ENCODE measurements around the gene SULT1E1. TPM values are rescaled to one million over a fixed set of nuclear protein-coding genes. Genes with fewer than 3 reads are reported as not detected.
A peak's percentile ranks its signal among the peaks of the same experiment; 100 is the strongest.
"Not testable (repeated sequence)": the region's sequence is repeated elsewhere in the genome, so short reads cannot be mapped to it uniquely, and the experiment has no call there.

The SULT1E1 gene
- total RNA-seq, 1 experiment from 2014 or later: not detected

DNA sequence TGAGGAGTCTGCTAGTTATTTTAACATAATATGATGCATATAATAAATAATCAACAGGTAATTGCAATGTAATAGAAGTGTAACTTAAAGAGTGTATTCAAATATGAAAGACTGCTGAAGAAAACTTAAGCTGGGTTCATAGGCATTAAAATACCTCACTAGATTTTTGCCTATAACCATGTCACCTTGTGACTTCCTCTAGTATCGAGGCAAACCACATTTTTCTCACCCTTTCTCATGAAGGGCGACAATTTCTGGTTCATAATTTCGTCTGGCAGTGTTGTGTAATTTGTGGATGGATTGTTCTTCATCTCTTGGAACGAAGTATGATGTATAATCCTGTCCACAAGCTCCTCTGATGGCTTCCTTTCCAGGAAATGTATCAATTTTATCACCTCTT lies 16.0 kb downstream of the SULT1E1 start:
- no peak for DNase-seq (ENCODE audit: low spot score)

DNA sequence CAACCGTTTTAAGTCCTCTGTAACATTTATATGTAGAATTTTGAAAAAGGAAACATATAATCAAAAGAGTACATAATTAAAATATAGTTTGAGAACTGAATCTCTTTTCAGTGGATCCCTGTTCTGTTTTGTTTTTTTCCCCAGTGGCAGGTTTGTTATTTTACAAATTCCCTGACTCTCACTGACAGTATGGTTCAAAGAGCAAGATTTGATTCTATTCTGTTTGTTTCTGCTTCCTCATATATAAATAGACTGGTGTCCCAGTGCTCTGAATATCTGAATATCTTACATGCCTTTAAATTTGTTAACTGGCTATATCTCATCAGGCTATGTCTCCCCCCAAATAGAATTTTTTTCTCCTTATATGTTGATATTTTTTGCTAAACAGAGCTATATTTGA lies 16.6 kb downstream of the SULT1E1 start:
- no peak for DNase-seq (ENCODE audit: low spot score)

DNA sequence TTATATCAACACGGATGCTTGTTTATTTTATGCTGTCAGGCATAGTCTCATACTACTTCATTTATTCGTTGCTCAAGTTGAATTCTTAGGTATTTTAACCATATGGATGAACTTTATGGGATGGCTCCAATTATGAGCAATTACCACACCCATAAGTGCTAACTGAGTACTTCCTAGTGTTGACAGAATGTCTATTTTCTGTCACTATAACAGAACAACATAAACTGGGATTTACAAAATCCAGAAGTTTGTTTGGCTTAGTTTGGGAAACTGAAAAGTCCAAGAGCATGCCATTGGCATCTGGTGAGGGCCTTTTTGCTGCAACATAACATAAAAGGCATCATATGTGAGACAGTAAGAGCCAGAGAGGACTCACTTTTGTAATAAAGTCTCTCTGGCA lies 21.0 kb downstream of the SULT1E1 start:
- DNase-seq (ENCODE audit: low spot score): no peak

GRCh38 chr4:69836287-69836686 lies 23.7 kb downstream of the SULT1E1 start:
- no peak for DNase-seq (ENCODE audit: low spot score)

- DNase-seq (ENCODE audit: low spot score): no peak
Observed at GRCh38 chr4:69835766-69836165, 24.2 kb downstream of the SULT1E1 start.

- DNase-seq (ENCODE audit: low spot score): peak; percentile 12
Observed at GRCh38 chr4:69833251-69833650, 26.7 kb downstream of the SULT1E1 start.

GRCh38 chr4:69832326-69833030 lies 27.5 kb downstream of the SULT1E1 start:
- DNase-seq (ENCODE audit: low spot score): peak; percentile 69

GRCh38 chr4:69831646-69832325 lies 28.2 kb downstream of the SULT1E1 start:
- DNase-seq (ENCODE audit: low spot score): peak; percentile 7

DNA sequence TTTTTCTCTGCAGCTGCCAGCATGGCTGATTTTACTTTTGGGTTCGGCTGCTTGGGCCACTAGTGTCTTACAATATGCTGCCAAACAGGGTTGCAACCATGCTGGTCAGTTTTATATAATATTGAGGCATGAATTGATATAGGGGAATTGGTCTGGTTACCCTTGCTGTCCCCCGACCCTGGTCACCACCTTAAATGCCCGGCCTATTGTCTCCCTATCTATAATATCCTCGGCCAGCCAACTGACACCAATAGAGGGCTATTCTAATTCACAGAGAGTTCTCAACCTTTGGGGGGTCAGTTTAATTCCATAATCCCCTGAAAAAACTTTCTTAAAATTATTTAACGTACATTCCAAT lies 28.7 kb downstream of the SULT1E1 start:
- DNase-seq (ENCODE audit: low spot score): no peak

DNA sequence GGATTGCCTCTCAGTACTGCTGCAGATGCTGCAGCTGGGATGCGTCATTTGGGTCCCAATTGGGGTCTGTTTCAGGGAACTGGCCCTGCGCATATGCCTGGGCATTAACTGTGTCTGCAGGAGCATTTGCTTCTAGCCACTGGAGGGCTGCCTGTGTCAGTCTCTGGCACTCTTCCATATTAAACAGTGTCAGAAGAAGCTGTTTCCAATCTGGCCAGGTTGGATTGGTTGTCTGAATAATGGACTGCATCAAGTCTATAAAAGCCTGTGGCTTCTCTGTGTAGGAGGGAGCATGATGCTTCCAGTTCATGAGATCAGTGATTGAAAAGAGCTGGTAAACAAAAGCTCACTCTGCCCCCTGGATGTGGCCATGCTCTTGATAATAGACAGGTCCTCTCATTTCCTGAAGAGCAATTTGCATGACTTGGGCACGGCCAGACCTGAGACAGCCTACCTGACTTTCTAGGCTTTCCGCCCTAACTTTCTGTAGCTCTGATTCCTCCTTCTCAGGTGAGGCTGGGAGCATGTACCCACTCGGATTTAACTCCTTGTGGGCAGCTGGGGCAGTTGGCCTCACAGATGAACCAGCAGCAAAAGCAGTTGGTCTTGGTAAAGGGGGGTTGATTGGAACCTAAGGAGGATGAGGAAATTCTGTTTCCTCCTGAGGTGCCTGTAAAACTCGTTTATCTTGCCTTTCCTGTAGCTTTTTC lies 29.2 kb downstream of the SULT1E1 start:
- DNase-seq (ENCODE audit: low spot score): peak; percentile 89

DNA sequence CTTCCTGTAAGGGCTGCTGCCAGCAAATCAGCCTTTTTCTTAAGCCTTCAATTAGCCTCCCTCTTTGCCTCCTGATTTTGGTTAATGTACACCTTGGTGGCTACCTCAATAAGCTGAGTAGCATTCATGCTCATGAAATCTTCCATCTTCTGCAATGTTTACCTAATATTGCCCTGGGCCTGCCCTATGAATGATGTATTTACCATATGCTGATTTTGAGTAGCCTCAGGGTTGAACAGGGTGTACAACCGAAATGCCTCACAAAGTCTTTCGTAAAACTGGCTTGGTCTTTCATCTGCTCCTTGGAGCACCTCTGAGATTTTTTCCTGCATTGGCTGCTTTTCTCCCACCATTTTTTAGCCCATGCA lies 29.8 kb downstream of the SULT1E1 start:
- DNase-seq (ENCODE audit: low spot score): no peak

DNA sequence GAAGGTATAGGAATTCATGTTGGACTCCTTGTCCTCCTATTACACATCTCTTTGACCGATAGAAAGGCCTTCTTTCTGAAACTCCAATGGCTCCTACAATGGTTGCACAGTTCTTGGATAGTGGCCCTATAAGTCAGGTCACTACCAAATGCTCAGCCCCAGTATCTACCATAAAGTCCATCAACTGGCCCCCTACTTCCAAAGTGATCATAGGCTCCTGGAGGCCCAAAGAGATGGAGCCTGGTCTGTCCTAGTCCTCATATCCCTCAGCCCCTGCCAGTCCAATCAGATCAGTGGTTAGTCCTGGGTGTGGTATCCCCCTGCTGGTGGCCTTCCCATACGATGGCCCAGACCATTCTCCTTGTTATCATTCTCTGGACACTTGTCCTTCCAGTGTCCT lies 30.3 kb downstream of the SULT1E1 start:
- DNase-seq (ENCODE audit: low spot score): no peak

GRCh38 chr4:69828828-69829227 lies 31.1 kb downstream of the SULT1E1 start:
- DNase-seq (ENCODE audit: low spot score): no peak

DNA sequence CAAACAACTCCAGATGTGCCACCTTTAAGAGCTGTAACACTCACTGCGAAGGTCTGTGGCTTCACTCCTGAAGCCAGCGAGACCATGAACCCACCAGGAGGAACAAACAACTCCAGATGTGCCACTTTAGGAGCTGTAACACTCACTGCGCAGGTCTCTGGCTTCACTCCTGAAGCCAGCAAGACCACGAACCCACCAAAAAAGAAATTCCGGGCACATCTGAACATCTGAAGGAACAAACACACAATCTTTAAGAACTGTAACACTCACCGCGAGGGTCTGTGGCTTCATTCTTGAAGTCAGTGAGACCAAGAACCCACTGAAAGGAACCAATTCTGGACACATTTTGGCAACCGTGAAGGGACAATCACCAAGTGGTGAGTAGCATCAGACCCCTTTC lies 34.9 kb downstream of the SULT1E1 start:
- DNase-seq (ENCODE audit: low spot score): not testable (repeated sequence)

DNA sequence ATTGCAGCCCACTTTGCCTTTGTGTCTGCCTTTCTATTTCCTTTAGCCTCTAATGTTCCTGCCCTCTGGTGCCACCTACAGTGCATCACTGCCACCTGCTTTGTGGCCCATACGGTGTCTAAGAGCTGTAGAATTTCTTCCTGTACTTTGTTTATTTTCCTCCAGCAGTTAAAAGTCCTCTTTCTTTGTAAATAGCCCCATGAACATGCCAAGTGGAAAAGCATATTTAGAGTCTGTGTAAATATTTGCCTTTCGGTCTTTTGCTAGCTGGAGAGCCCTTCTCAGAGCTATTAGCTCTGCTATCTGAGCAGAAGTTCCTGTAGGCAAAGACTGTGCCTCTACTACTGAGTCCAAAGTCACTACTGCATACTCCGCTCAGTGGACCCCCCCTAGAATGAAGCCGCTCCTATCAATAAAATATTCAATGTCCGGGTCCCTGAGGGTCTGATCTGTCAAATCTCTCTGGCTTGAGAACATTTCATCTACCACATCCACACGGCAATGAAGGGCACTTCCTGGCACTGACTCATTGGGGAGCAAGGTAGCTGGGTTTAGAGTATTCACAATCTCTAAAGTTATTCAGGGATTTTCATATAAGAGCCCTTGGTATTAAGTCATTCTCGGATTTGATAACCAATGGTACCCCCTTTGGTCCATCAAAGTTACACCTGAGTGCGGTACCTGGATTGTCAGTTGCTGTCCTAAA lies 36.3 kb downstream of the SULT1E1 start:
- DNase-seq (ENCODE audit: low spot score): peak; percentile 83

GRCh38 chr4:69823048-69823447 lies 36.9 kb downstream of the SULT1E1 start:
- no peak for DNase-seq (ENCODE audit: low spot score)

- DNase-seq (ENCODE audit: low spot score): no peak
Observed at GRCh38 chr4:69822198-69822597, 37.7 kb downstream of the SULT1E1 start.

DNA sequence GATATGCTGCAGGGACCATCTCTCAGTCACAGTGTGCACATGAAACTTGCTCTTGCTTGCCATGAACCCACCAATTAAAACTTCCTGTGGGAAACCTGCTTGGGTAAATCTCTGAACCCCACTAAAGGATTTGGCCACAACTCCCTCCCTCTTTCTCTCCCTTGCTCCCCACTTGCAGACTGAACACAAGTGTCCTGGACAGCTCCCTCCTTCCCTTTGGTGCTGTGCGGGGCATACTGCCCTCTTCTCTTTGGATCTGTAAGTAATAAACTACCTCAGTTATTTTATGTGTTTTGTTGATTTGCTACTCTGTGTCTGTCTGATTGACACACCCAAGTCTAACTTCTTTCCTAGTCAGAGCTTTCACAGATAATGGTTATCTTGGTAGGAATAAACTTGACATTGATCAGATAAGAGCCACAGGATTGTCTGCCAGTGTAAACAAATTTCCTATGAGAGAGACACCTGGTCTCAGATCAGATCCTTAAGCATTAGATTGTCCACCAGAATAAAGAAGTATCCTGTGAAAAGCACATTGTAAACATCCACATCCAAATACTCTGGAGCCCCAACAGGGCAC lies 41.8 kb downstream of the SULT1E1 start:
- no peak for DNase-seq (ENCODE audit: low spot score)

GRCh38 chr4:69816236-69816635 lies 43.7 kb downstream of the SULT1E1 start:
- no peak for DNase-seq (ENCODE audit: low spot score)

DNA sequence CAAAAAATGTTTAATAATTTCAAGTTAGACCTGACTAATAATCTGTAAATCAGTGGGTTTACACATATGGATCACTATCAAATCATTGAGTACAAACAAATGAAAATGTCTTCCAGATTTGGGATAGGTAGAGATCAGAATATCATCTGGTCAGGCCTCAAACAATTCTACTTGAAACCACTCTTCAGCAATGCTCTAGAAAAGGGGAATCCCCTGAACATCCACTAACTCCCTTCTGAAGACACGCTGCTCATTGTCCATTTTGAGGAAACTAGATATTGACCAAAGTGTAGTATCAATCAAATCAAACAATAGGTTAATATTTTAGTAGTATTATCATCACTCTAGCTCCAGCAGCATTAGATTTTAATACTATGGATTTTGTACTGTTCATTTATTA lies 46.3 kb downstream of the SULT1E1 start:
- no peak for DNase-seq (ENCODE audit: low spot score)

DNA sequence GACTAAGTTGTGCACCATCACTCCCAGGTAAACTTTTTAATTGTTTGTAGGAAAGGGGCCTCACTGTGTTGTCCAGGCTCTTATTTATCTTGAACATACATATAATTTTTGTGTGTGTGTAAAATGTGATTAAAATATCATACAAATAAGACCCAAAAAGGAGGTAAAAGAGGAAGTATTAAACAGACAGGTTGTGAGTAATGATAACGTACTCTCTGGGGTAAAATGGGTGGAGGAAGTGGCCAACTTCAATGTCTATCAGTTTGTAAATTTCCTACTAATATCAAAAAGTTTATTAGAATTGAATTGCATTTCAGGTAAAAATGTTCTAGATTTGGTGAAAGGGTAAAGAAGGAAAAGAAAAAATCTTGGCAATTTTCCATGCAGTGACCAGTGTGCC lies 48.8 kb downstream of the SULT1E1 start:
- no peak for DNase-seq (ENCODE audit: low spot score)

- no peak for DNase-seq (ENCODE audit: low spot score)
Observed at GRCh38 chr4:69800599-69800998, 59.3 kb downstream of the SULT1E1 start.

Measured in HT-29 (cell line).